ENCODE measurements around the gene ATP10D.

- TF ChIP-seq SUZ12 (IDR thresholded peaks at IDR 0.05; ENCODE audit: extremely low read depth, insufficient read depth, insufficient read length), result no peak
- no peak for TF ChIP-seq YY1 (IDR thresholded peaks at IDR 0.05; ENCODE audit: insufficient read depth, insufficient read length)
- TF ChIP-seq ZNF274 (IDR thresholded peaks at IDR 0.05; ENCODE audit: low read depth, low read length), result no peak
Measured at GRCh38 chr4:47577779-47578553, 92.9 kb downstream of the ATP10D start.
